Stomach smooth muscle (tissue), 2 donors: ENCODE measurements around the gene PHTF1.

Source experiments
- H3K27ac ChIP-seq: one replicate; pipeline ENCODE4 v1.7.0; 2013; ENCODE audit warnings: mild to moderate bottlenecking, low read length, inconsistent platforms
- H3K27me3 ChIP-seq, 2 donors: one replicate each; pipeline ENCODE4 v1.7.0; 2013; ENCODE audit warnings: low read length in 2 of 2; ENCODE audit not compliant: insufficient read depth in 2 of 2, control insufficient read depth in 1 of 2
- H3K36me3 ChIP-seq, 2 donors: one replicate each; pipeline ENCODE4 v1.7.0; 2013; ENCODE audit warnings: low read length in 2 of 2; ENCODE audit not compliant: control insufficient read depth in 2 of 2, insufficient read depth in 2 of 2
- H3K4me1 ChIP-seq: one replicate; pipeline ENCODE4 v1.7.0; 2013; ENCODE audit warnings: low read length; ENCODE audit not compliant: control insufficient read depth, insufficient read depth
- H3K4me3 ChIP-seq, 2 donors: one replicate each; pipeline ENCODE4 v1.7.0; 2013; ENCODE audit warnings: low read length in 2 of 2
- H3K9ac ChIP-seq, 2 donors: one replicate each; pipeline ENCODE4 v1.7.0; 2013; ENCODE audit warnings: low read length in 2 of 2, mild to moderate bottlenecking in 1 of 2
- H3K9me3 ChIP-seq, 2 donors: one replicate each; pipeline ENCODE4 v1.7.0; 2013; ENCODE audit warnings: low read length in 2 of 2; ENCODE audit not compliant: control insufficient read depth in 2 of 2
- donor health status: healthy.
- donor health status: Pancreatic carcinoma.

The PHTF1 gene

GRCh38 chr1:113759333-113760101 is at the start of gene PHTF1:
Gene PHTF1, minus strand, starts transcription at chr1:113759486. Its CDS starts 783 bp downstream, at chr1:113758703.
- peak within 1 kb of the TSS; percentile 87 to 99 for H3K4me3 ChIP-seq
- no peaks in the 10 kb centered on the region for H3K27me3 ChIP-seq
- peaks cover 6% of the 10 kb centered on the region for H3K4me1 ChIP-seq
- no peaks in the 10 kb centered on the region for H3K36me3 ChIP-seq
- H3K9ac ChIP-seq, result peak within 1 kb of the TSS; percentile 91 to 99
- H3K27ac ChIP-seq, result peak within 1 kb of the TSS; percentile 87
- H3K9me3 ChIP-seq, result no peaks in the 10 kb centered on the region

DNA sequence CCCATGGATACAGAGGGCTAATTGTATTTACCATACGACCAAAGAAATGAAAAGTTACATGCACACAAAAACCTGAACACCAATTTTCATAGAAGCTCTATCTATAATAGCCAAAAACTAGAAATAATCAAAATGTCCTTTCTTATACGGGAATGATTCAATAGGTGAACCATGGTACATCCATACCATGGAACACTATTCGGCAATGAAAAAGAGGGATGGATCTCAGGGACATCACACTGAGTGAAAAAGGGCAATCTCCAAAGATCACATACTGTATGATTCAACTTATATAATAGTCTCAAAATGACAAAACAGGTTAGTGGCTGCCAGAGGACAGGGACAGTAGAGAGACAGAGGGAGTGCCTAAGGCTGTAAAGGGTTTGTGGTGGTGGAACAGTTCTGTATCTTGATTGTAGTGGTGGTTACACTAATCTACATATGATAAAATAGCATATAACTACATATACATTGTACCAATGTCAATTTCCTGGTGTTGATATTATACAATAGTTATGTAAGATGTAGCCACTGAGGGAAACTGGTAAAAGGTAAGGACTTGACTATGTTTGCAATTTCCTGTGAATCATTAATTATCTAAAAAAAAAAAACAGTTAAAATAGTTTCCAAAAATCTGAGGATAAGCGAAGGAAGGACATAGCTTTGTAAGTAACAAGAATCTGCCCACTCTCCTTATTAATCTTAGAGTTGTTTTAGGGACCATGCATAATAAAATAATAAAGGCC is 49.3 kb upstream of the PHTF1 start:
- H3K4me3 ChIP-seq, result no peak overlapping the region
- H3K27ac ChIP-seq, result no peak overlapping the region
- no peaks in the 10 kb centered on the region for H3K9me3 ChIP-seq
- H3K27me3 ChIP-seq, result no peaks in the 10 kb centered on the region
- H3K36me3 ChIP-seq, result no peaks in the 10 kb centered on the region
- H3K9ac ChIP-seq, result no peak overlapping the region
- peaks cover 7% of the 10 kb centered on the region for H3K4me1 ChIP-seq

GRCh38 chr1:113805639-113806038 is 46.4 kb upstream of the PHTF1 start:
- Histone ChIP-seq H3K9ac (no peak overlapping the region), H3K36me3 (no peaks in the 10 kb centered on the region), H3K27me3 (no peaks in the 10 kb centered on the region), H3K4me1 (peaks cover 5% of the 10 kb centered on the region), H3K4me3 (no peak overlapping the region), H3K27ac (no peak overlapping the region), H3K9me3 (no peaks in the 10 kb centered on the region)

GRCh38 chr1:113805256-113805531 is 45.9 kb upstream of the PHTF1 start:
- H3K4me1 ChIP-seq, result peaks cover 3% of the 10 kb centered on the region
- H3K27ac ChIP-seq, result no peak overlapping the region
- H3K4me3 ChIP-seq, result no peak overlapping the region

DNA sequence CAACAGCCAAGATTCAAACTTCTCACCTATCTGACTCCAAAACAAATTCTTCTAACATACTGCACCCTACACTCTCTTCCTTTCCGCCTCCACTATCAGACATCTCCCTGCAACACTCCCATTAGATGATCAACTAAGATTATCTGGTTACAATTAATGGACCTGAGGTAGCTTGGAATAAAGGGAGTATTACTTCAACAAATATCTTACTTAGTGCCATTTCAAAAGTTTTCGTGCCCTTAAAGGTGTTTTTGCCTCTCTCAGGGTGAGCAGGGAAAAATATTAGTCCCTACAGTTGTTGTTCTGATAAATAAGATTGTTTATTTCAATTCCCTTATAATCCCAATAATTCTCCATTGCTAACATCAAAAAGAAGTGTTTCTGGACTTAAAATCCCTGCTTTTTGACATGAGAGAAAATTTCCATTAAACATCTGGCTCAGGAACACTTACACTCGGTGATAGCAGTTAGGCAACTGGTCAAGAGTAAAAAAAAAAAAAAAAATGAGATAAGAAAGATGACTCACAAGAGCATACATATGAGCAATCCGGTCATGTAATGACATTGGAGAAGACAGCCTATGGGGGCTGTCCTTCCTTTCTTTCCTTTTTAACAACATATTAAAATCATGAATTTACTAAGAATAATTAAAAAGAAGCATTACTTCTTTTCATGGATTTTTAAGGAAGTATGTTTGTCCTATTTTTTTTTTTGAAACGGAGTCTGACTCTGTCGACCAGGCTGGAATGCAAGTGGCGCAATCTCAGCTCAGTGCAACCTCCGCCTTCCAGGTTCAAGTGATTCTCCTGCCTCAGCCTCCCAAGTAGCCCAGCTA is 45.4 kb upstream of the PHTF1 start:
- H3K36me3 ChIP-seq, result no peaks in the 10 kb centered on the region
- peaks cover 3% of the 10 kb centered on the region for H3K4me1 ChIP-seq
- H3K9ac ChIP-seq, result no peak overlapping the region
- H3K4me3 ChIP-seq, result no peak overlapping the region
- no peaks in the 10 kb centered on the region for H3K27me3 ChIP-seq
- H3K27ac ChIP-seq, result no peak overlapping the region
- H3K9me3 ChIP-seq, result no peaks in the 10 kb centered on the region

More at GRCh38 chr1:113805256-113805531, 45.9 kb upstream of the PHTF1 start:
- Histone ChIP-seq H3K9ac (no peak overlapping the region), H3K27me3 (no peaks in the 10 kb centered on the region), H3K36me3 (no peaks in the 10 kb centered on the region), H3K9me3 (no peaks in the 10 kb centered on the region)

GRCh38 chr1:113802367-113803007 is 43.2 kb upstream of the PHTF1 start:
- H3K27me3 ChIP-seq, result no peaks in the 10 kb centered on the region
- H3K4me1 ChIP-seq, result no peaks in the 10 kb centered on the region
- H3K36me3 ChIP-seq, result no peaks in the 10 kb centered on the region
- no peak overlapping the region for H3K9ac ChIP-seq
- H3K27ac ChIP-seq, result no peak overlapping the region
- H3K9me3 ChIP-seq, result no peaks in the 10 kb centered on the region
- no peak overlapping the region for H3K4me3 ChIP-seq

- peaks cover 2 to 7% of the 10 kb centered on the region in 2 donors for H3K36me3 ChIP-seq
- no peak overlapping the region for H3K27ac ChIP-seq
- no peaks in the 10 kb centered on the region for H3K9me3 ChIP-seq
- no peaks in the 10 kb centered on the region for H3K4me1 ChIP-seq
- no peak overlapping the region for H3K4me3 ChIP-seq
- H3K27me3 ChIP-seq, result no peaks in the 10 kb centered on the region
- H3K9ac ChIP-seq, result no peak overlapping the region
These were observed 41.2 kb upstream of the PHTF1 start for GRCh38 chr1:113800487-113800886.

DNA sequence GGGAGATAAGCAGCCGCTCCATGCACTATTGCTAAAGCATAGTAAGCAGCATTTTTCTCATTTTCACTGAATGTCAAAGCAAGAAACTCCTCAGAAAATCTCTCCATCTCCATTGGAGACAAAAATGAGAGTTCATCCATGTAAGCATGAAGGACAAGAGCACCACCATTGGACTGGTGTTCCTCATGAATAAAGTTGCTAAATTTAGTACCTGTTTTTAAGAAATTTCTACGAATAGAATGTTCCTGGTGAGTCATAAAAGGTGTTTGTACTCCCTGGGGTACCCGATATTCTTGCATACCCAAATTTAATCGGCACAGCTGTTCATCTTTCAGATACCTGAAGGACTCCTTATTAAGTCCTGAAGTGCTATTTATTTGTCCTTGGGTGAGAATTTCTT is 38.2 kb upstream of the PHTF1 start:
- H3K4me1 ChIP-seq, result no peaks in the 10 kb centered on the region
- peaks cover 2 to 7% of the 10 kb centered on the region in 2 donors for H3K36me3 ChIP-seq
- no peak overlapping the region for H3K4me3 ChIP-seq
- H3K9me3 ChIP-seq, result no peaks in the 10 kb centered on the region
- no peak overlapping the region for H3K9ac ChIP-seq
- no peaks in the 10 kb centered on the region for H3K27me3 ChIP-seq
- H3K27ac ChIP-seq, result no peak overlapping the region

DNA sequence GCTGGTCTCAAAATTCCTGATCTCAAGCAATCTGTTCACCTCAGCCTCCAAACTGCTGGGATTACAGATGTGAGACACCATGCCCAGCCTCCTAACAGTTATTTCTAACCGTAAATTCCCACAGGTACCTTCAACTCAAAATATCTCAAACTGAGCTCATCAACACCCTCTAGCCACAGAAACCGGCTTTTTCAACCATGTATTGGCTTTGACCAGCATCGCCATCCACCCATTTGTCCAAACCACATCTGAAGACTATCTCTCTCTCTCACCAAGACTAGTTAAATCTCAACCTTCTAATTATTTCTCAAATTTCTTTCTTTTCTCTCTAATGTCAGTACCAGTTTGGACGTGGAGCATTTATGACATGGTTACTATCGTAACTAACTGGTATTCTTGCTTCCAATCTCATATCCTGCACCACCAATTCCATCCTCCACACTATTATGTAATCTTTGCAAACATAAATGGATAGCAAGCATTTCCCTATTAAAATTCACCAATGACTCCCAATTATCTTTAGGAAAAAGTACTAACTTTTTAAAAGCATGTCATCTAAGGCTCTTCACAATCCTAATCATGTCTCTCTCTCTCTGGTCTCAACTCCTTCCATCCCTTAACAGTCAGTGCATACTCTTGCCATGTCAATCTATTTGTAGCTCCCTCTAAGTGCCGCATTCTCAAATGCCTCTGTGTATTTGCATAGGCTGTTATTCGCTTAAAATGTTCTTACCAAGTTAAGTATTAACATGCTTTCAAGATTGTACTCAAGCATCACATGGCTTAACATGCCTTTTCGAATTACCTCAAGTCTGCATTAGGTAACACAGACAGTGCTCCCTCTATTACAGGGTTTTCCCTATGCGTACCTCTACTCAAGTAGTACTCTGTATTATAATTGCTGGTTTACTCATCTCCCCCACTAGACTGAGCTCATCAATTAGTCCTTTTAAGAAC is 34.9 kb upstream of the PHTF1 start:
- no peak overlapping the region for H3K27ac ChIP-seq
- H3K9me3 ChIP-seq, result no peaks in the 10 kb centered on the region
- H3K4me1 ChIP-seq, result no peaks in the 10 kb centered on the region
- H3K9ac ChIP-seq, result no peak overlapping the region
- no peaks in the 10 kb centered on the region for H3K27me3 ChIP-seq
- H3K4me3 ChIP-seq, result no peak overlapping the region
- H3K36me3 ChIP-seq, result peaks cover 2 to 7% of the 10 kb centered on the region in 2 donors
